Measurements from ENCODE around the gene SLF2.
"Not testable (repeated sequence)": the region's sequence is repeated elsewhere in the genome, so short reads cannot be mapped to it uniquely, and the experiment has no call there.

Gene SLF2

DNA sequence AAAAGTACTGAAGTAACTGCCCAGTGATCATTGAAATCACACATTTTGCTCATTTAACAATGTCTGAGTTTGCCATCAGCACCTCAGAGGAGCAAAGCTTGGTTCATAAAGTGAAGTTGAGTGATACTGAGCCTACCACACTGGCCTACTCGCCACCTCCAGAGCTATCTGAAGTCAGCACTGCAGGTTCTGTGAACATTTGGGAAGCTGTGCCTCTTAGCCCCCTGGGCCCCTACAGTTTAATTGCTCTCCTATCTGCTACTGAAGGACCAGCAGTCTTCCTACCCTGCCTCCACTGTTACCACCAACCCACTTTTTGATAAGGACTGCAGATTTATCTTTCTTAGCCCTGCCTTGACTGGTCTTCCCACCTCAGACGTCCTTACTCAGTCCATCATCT, 54.6 kb downstream of the SLF2 start:
- DNase-seq, result no peak

DNA sequence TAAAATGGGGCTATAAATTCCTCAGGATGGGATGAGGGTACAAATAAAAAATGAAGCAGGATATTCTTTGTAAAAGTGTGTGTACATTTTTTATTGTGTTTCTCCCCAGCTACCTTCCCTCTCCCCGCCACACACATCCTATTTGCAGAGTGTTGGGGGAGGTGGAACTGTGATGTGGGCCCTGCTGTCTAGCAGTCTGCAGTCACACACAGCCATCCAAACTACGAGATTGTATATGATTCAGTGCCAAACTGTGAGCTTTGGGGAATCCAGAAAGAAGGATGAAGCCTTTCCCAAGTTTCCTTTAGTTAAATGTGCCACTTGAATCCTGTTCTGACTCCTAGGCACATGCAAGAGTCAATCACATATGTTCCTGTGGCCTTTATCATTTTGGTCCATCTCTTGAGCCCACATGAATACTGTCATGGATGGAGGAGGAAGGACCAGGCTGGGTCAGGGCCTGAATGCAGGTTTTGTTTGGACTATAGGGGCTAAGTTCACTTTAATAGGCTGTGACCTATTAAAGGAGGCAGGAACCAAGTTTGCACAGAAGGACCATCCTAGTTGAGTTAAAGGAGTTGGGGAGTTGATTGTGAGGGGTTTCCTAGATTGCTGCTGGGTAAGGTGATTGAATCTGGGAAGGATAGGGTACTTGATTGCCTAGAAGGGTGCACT, 55.4 kb downstream of the SLF2 start:
- no peak for DNase-seq

DNA sequence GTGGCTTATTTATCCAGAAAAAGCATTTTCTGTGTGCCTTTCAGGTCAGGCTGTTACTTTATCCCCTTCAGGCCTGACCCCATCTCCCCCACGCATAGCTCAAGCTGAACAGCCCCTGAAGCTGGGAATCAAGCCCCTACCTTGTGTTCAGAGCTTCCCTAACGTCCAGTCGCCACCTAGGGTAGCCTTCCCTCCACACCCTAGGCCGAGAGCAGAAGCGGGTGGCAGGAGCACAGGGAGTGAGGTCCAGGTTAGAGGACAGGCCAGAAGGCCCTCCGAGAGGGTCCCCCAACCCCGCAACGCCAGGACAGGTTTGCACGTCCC, 56.1 kb downstream of the SLF2 start:
- no peak for DNase-seq

DNA sequence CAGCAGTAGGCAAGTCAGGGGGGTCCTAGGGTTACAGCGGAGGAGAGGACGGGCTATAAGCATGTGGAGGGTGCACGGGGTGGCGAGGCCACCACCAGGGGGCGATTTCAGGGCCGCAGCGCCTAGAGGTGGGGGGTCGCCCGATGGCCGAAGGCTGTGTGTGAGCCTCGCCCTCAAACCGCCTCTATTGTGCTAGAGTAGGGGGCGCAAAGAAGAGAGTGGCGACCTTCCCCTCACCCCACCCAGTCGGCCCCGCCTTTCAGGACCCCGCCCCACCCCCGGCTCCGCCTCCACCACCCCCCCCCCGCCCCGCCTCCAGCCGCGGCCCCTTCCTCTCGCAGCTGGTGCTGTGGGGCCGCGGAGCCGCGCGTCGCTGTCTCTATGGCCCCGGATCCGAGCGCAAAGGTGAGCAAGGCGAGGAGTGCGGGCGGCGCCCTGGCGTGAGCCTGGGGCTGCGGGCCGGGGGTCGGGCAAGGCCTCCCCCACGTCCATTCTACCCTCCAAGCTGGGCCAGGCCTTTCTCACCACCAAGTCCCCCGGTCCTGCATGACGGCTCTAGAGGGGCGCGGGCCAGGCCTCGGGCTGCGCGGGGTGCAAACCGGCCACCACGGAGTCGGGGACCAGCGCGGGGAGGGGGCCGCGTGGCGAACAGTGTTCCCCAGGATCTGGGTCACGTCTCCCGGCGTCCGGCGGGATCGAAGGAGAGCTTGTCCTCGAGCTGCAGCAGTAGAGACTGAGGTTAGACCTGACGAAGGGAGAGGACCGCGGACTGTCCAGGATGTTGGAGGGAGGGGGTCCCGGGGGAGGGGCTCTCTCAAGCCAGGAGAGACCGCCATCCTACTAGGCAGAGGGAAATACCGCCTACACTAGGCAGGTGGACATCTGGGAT, 56.7 kb downstream of the SLF2 start, which contains the start of gene SEMA4G:
SEMA4G (plus strand) TSS at position 318 of the 889 bp plus-strand sequence. CDS start 3,409 bp downstream, outside the sequence.
- DNase-seq, result no peak

DNA sequence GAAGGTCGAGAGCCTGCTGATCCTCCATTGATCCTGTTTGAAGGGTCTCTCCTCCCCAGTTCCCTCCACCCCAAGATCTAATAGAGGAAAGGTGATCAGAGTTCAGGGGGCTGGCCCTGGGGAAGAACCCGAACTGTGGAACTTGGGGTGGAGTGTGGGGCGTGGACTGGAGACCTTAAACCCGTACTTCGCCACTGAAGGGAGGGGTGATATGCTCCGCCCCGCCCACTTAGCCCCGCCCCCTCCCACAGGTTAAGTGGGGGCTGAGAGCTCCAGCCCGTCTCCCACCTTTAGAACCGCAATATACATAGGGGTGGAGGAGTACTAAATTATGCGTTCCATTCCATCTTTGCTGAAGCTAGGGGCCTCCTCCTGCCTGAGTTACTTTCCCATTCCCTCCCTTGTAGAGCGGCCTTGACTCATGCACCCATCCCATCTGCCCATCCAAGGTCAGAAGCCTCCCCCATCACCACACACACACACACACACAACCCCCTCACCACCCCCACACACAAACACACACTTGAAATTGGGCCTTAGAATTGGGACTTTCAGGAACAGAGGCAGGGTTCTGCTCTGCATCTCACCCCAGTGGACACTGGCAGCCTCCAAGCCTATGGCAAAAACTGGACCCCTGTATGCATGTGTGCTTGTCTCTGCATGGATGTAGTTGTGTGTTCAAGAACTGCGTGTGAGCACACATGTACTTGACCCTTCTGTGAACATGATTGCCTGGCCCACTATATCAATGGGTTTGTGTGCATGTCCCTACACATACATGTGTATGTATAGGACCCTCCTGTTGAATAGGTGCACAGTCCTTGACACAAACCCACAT, 57.5 kb downstream of the SLF2 start:
- no peak for DNase-seq

DNA sequence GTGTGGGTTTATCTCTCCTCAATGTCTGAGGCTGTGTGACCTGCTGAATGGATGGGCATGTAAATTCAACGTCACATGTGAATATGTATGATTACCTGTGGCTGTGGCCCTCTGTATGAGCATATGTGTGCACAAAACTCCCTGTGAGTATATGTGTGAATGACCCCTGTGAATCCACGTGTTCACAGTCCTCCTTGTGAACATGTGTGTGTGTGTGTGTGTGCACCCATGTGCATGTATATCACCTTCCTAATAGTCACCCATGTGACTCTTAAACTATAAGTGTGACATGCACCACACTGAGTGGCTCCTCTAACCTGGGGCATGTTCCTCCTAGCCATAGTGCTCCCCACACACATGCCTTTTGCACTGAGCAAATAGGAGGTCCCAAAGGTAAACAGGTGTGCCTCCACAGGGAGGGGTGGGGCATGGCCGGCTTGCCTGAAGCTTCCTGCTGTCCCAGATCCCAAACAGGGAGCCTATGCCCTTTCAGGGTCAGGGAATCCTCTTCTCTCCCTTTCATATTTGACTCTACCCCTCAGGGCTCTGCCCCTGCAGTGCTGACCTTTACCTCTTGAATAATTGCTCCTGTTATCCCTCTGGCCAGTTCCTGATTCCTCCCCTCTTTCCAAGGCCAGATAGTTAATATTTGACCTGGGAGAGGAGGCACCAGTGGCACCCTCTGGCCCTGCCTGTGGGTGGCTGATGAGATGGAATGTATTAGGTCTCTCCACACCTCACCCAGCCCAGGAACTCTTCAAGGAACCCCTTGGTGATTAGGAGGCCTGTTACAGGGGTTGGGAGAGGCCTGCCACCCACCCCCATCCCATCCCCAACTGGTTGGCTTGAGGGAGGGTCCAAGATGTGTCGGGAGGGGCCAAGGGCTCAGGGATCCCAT, 58.4 kb downstream of the SLF2 start:
- DNase-seq, result no peak

DNA sequence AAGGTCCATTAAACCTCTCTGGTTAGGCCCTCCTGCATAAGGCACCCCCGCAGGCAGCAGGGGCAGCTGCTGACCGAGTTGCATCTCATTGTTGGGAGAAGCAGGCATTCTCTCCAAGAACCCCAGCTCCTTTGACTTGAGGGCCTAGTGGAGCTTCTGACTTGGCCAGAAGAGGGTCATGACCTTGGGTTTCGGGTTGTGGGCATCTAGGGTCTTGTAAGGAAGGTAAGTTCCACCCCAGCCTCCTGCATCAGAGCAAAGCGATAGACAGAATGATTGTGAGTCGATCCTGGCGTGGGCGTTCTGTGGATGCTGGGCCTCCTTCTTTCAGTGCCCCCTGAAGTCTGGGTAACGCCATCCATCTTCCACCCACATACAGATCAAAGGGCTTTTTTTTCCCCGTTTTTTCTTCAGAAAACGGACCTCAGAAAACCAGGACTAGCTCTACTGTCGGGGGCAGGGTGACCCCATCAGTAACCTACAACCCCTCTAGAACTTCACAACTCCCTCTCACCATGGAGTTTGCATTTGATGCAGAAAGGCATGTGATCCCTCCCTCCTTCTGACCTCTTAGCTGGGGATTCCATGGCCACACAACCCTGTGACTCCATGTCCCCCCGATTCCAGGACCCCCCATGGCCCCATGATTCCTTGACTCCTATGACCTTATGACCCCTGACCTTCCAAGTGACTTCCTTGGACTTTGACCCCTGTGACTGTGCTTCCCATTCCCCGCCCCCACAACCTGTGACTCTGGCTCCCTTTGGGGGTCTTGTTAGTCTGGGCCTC, 59.5 kb downstream of the SLF2 start:
- no peak for DNase-seq

DNA sequence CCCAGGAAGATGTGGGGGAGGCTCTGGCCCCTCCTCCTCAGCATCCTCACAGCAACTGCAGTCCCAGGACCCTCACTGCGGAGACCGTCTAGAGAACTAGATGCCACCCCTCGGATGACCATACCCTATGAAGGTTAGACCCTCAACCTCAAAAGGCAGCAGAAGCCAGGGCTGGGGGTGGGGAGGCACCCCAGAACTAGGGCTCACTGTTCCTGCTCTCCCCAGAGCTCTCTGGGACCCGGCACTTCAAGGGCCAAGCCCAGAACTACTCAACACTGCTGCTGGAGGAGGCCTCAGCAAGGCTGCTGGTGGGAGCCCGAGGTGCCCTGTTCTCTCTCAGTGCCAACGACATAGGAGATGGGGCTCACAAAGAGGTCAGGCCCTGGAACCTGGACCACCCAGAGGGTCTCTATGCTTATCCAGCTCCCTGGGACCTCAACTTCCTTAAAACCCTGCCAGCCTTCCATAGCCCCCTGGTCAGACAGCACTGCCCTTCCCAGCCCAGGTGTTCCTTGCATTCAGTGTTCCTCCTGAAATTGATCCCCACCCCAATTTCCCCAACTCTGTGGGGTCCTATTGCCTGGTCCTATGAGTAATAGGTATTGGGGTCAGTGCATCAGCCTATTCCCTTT, 60.3 kb downstream of the SLF2 start:
- DNase-seq, result no peak

DNA sequence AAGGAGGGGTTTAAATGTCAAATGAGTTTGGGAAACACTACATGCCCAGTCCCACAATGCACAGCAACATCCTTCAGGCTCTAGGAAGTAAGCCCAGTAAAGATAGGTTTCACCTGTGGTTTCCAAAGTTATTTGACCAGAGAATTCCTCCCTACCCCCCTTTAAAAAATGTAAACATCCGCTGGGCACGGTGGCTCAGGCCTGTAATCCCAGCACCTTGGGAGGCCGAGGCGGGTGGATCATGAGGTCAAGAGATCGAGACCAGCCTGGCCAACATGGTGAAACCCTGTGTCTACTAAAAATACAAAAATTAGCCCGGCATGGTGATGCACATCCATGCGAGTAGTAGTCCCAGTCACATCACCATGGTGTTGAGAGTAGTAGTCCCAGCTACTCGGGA, 62.6 kb downstream of the SLF2 start:
- not testable (repeated sequence) for DNase-seq

DNA sequence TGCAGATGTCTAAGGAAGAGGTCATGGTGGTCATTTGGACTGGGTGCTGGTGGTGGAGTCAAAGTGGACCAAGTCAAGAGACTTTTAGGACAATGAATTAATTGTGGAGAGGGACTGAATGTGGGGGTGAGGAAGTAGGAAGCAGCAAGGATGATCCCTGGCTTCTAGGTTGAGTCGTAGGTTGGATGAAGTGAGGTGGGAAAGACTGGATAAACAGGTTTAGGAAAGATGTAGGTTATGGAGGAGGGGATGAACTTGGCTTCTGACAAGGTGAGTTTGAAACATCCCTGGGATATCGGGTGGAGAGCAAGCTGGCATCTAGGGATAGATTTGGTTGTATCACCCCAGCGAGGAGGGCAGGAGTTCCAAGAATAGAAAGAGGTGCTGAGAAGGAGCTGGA, 64.1 kb downstream of the SLF2 start:
- no peak for DNase-seq

DNA sequence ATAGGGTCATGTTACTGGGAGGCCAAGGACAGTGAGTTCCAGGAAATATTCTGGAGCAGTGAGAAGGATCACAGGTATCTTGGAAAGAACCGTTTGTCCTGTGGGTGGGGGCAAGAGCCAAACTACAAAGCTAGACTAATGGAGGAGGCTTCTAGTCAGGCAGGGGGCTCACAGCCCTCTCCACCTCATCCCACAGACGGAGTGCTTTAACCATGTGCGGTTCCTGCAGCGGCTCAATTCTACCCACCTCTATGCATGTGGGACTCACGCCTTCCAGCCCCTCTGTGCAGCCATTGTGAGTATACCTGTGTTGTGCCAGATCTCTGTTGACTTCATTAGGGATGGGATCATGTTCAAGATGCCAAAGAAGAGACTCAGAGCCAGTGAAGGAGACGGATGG, 64.7 kb downstream of the SLF2 start:
- DNase-seq, result no peak

DNA sequence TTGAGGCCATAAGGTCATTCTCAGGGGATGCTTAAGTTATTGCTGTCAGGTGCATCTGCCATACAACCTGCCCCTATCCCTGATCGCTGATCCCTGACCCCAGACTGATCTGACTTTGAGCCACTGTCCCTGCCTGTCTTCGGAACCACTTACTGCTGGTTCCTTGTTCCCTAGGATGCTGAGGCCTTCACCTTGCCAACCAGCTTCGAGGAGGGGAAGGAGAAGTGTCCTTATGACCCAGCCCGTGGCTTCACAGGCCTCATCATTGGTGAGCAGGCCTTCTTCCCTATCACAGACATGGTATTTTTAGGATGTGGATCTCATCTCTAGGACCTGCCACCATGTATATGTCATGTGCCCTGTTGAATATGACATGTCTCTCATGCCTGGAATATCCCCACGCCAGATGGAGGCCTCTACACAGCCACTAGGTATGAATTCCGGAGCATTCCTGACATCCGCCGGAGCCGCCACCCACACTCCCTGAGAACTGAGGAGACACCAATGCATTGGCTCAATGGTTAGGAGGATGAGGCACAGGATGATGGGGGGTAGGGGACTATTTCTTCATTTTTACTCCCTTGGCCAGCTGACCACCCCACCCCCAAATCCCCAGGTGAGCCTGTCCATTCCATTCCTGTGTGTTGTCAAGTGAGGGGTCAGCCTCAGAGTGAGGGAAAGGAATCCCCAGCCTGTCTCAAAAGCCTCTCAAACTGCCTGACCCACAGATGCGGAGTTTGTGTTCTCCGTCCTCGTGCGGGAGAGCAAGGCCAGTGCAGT, 65.5 kb downstream of the SLF2 start:
- DNase-seq, result no peak

DNA sequence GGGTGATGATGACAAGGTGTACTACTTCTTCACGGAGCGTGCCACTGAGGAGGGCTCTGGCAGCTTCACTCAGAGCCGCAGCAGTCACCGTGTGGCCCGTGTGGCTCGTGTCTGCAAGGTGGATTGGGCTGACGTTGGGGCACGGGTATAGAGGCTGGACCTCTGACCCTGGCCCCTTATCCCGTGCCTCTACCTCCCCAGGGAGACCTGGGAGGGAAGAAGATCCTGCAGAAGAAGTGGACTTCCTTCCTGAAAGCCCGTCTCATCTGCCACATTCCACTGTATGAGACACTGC, 66.1 kb downstream of the SLF2 start:
- no peak for DNase-seq

DNA sequence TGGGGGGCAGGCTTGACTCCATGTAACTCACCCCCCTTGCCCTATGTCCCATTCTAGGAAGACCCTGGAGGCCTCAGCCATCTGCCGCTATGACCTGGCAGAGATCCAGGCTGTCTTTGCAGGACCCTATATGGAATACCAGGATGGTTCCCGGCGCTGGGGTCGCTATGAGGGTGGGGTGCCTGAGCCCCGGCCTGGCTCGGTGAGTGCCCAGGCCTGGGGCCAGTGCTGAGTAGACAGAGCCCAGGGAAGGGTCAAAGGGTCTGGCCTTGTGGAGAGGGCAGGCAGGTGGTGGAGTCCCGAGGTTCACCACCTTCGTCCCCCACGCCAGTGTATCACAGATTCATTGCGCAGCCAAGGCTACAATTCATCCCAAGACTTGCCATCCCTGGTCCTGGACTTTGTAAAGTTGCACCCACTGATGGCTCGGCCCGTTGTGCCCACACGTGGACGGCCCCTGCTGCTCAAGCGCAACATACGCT, 67.1 kb downstream of the SLF2 start:
- no peak for DNase-seq

DNA sequence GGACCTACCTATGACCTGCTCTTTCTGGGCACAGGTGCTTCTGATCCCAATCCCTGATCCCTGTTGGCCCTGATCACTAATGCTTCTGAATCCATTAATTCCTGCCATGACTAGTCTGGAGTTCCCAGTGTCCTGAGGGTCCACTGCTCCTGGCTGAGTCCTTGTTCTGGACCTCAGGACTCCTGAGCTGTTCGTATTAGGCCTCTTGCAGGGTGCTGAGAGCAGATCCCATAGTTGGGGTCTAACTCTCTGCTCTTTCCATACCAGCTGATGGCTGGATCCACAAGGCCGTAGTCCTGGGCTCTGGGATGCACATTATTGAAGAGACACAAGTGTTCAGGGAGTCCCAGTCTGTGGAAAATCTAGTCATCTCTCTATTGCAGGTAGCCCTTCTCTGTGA, 67.5 kb downstream of the SLF2 start:
- no peak for DNase-seq

DNA sequence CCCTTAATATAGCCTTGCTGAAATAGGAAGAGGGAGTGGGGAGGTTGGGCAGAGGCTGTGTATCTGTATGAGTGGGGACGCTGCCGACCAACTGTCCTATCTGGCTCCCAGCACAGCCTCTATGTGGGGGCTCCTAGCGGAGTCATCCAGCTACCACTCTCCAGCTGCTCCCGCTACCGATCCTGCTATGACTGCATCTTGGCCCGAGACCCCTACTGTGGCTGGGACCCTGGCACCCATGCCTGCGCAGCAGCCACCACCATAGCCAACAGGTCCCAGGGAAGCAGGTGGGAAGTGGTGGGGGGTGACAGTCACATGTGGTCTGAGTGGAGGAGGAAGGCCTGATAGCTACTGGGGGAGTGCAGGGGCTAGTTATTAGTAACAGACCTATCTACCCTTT, 67.9 kb downstream of the SLF2 start:
- no peak for DNase-seq

DNA sequence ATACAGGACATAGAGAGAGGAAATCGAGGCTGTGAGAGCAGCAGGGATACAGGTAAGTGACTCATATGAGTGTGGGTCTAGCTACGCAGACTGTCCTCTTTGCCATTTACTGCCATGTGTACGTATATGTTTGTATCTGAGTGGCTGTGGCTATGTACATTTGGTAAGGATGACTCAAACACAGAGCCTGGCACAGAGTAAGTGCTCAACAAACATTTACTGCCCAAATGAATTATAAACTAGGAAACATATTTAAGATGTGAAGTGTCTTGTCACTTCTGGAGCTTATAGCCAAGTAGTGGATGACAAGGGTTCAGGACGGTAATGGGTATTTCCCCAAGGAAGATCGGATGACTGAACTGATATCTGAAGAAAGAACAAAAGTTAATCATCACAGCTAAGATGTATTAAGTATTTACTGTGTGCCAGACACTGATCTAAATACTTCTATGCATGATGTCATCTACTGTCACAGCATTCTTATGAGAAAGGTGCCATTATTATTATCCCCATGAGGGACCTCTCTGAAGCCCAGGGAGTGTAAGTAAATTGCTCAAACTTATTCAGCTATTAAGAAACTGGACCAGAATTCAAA, 68.5 kb downstream of the SLF2 start:
- DNase-seq, result no peak

DNA sequence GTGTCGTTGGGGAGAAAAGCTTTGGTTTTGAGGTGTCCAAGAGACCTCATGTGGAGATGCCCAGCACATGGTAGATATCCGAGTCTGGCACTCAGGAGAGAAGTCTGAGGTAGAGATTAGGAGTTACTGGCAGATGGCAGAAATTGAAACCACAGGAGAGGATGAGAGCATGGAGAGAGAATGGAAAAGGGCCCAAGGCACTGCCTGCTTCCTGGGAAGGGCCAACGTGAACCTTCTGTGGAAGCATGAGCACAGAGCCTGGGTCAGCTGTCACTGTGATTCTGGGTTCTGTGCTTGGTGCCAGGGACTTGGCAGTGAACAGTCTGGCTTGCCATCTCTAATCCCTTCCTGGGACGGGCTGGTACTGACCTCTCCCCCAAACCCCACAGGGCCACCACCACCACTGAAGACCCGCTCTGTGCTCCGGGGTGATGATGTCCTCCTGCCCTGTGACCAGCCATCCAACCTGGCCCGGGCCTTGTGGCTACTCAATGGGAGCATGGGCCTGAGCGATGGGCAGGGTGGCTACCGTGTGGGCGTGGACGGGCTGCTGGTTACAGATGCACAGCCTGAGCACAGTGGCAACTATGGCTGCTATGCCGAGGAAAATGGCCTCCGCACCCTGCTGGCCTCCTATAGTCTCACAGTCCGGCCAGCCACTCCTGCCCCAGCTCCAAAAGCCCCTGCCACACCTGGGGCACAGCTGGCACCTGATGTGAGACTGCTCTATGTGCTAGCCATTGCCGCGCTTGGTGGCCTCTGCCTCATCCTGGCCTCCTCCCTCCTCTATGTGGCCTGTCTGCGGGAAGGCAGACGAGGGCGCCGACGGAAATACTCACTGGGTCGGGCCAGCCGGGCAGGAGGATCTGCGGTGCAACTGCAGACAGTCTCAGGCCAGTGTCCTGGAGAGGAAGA, 70.4 kb downstream of the SLF2 start:
- no peak for DNase-seq
